ENCODE results near the gene HDAC1.

The HDAC1 gene

GRCh38 chr1:32377541-32378220, 85.8 kb downstream of the HDAC1 start:
- no peak for DNase-seq

GRCh38 chr1:32380057-32380456, 88.2 kb downstream of the HDAC1 start:
- no peak for DNase-seq

All from fibroblast of skin of abdomen (primary cell).